GM12878 (cell line): Measurements from ENCODE around the gene CHST8.

Source experiments
- EP300 ChIP-seq, 2 experiments: fragments of 150-350 bp in 1 of 2; IDR thresholded peaks; 2 replicates each; pipeline ENCODE4 v1.6.1; 2011 to 2012; ENCODE audit warnings: low read depth in 2 of 2, low read length in 2 of 2, borderline replicate concordance in 1 of 2, improper control_type of control experiment in 1 of 2, inconsistent platforms in 1 of 2; ENCODE audit not compliant: control insufficient read depth in 1 of 2
- POLR2AphosphoS5 ChIP-seq: IDR thresholded peaks from 2 replicates; pipeline ENCODE4 v1.6.1; 2011; ENCODE audit warnings: mild to moderate bottlenecking, low read length, inconsistent platforms
- RFX5 ChIP-seq: IDR thresholded peaks from 2 replicates; pipeline ENCODE4 v1.6.1; 2011; ENCODE audit warnings: low read depth, low read length, improper control_type of control experiment
- TAF1 ChIP-seq: IDR thresholded peaks from 2 replicates; pipeline ENCODE4 v1.6.1; 2011; ENCODE audit warnings: mild to moderate bottlenecking, low read depth, low read length, borderline replicate concordance
- TF ChIP-seq, protein P1 (sequence below): IDR thresholded peaks from 2 replicates; pipeline ENCODE4 v1.6.1; 2012; ENCODE audit warnings: low read length, inconsistent platforms
- TF ChIP-seq, protein P2 (sequence below), 3 experiments: IDR thresholded peaks in 2 of 3; conservative IDR thresholded peaks in 1 of 3; 2 replicates each; pipeline ENCODE4 v1.5.1; 2011; ENCODE audit warnings: low read depth in 3 of 3, low read length in 3 of 3, mild to moderate bottlenecking in 3 of 3, control low read depth in 2 of 3, moderate library complexity in 2 of 3, inconsistent platforms in 1 of 3, mixed read lengths in 1 of 3; ENCODE audit not compliant: control insufficient read depth in 2 of 3, insufficient read depth in 1 of 3; ENCODE audit errors: extremely low read depth in 1 of 3
- TF ChIP-seq, protein P3 (sequence below): fragments of 150-350 bp; IDR thresholded peaks from 2 replicates; pipeline ENCODE4 v1.6.1; 2016; ENCODE audit warnings: low read depth, low read length

DNA sequence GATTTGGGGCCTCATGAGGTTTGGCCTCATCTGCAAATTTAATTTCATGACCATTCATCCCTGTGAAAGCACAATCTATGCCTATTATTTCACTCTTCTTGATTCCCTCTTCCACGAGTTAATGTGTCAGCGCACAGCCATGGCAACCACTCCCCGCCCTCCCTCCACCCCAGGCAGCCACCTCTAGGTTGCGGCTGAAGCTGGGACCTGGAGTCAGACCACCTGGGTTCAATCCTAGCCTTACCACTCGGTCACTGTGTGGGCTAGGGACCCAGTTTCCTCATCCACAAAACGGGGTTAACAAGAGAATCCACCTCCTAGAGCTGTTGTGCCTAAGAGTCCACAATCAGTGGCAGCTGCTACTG is 9.8 kb downstream of the CHST8 start:
- no peak for TF ChIP-seq RFX5
- TF ChIP-seq, protein P1, sequence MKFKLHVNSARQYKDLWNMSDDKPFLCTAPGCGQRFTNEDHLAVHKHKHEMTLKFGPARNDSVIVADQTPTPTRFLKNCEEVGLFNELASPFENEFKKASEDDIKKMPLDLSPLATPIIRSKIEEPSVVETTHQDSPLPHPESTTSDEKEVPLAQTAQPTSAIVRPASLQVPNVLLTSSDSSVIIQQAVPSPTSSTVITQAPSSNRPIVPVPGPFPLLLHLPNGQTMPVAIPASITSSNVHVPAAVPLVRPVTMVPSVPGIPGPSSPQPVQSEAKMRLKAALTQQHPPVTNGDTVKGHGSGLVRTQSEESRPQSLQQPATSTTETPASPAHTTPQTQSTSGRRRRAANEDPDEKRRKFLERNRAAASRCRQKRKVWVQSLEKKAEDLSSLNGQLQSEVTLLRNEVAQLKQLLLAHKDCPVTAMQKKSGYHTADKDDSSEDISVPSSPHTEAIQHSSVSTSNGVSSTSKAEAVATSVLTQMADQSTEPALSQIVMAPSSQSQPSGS = no peak
- TF ChIP-seq EP300 (IDR thresholded peaks at IDR 0.05; ENCODE audit: borderline replicate concordance in 1 of 2, control insufficient read depth in 1 of 2, low read depth in 2 of 2, low read length in 2 of 2) = no peak
- TF ChIP-seq, protein P2, sequence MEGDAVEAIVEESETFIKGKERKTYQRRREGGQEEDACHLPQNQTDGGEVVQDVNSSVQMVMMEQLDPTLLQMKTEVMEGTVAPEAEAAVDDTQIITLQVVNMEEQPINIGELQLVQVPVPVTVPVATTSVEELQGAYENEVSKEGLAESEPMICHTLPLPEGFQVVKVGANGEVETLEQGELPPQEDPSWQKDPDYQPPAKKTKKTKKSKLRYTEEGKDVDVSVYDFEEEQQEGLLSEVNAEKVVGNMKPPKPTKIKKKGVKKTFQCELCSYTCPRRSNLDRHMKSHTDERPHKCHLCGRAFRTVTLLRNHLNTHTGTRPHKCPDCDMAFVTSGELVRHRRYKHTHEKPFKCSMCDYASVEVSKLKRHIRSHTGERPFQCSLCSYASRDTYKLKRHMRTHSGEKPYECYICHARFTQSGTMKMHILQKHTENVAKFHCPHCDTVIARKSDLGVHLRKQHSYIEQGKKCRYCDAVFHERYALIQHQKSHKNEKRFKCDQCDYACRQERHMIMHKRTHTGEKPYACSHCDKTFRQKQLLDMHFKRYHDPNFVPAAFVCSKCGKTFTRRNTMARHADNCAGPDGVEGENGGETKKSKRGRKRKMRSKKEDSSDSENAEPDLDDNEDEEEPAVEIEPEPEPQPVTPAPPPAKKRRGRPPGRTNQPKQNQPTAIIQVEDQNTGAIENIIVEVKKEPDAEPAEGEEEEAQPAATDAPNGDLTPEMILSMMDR (IDR thresholded peaks at IDR 0.05 in 2 of 3, conservative IDR thresholded peaks at IDR 0.05 in 1 of 3; ENCODE audit: control insufficient read depth in 2 of 3, extremely low read depth in 1 of 3, insufficient read depth in 1 of 3, low read depth in 3 of 3, low read length in 3 of 3) = no peak
- TF ChIP-seq, protein P3, sequence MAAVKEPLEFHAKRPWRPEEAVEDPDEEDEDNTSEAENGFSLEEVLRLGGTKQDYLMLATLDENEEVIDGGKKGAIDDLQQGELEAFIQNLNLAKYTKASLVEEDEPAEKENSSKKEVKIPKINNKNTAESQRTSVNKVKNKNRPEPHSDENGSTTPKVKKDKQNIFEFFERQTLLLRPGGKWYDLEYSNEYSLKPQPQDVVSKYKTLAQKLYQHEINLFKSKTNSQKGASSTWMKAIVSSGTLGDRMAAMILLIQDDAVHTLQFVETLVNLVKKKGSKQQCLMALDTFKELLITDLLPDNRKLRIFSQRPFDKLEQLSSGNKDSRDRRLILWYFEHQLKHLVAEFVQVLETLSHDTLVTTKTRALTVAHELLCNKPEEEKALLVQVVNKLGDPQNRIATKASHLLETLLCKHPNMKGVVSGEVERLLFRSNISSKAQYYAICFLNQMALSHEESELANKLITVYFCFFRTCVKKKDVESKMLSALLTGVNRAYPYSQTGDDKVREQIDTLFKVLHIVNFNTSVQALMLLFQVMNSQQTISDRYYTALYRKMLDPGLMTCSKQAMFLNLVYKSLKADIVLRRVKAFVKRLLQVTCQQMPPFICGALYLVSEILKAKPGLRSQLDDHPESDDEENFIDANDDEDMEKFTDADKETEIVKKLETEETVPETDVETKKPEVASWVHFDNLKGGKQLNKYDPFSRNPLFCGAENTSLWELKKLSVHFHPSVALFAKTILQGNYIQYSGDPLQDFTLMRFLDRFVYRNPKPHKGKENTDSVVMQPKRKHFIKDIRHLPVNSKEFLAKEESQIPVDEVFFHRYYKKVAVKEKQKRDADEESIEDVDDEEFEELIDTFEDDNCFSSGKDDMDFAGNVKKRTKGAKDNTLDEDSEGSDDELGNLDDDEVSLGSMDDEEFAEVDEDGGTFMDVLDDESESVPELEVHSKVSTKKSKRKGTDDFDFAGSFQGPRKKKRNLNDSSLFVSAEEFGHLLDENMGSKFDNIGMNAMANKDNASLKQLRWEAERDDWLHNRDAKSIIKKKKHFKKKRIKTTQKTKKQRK = no peak
- no peak for TF ChIP-seq POLR2AphosphoS5
- TF ChIP-seq TAF1 = no peak
